K562 treated with DMSO at 1 percent for 48 hours (cell line): ENCODE measurements around the gene LZTR1. TPM values are rescaled to one million over a fixed set of nuclear protein-coding genes. Genes with fewer than 3 reads are reported as not detected.

ENCODE experiments used
- total RNA-seq: library from RNA; unstranded; fragments of 300-600 nt; gene quantifications from 2 replicates; pipeline ENCODE4 v1.2.3, GENCODE V29; 2022; ENCODE audit warnings: low replicate concordance; ENCODE audit errors: extremely low read depth

The LZTR1 gene
- total RNA-seq, result not detected in 2 replicates

GRCh38 chr22:20981787-20982562, at the start of gene LZTR1:
Gene LZTR1, plus strand, starts transcription at chr22:20982297. Its CDS starts 75 bp downstream, at chr22:20982372.

GRCh38 chr22:20966883-20967696, 15.0 kb upstream of the LZTR1 start, which contains the start of gene AIFM3:
Gene AIFM3, plus strand, starts transcription at chr22:20967255. Its CDS starts 690 bp downstream, at chr22:20967945.

GRCh38 chr22:21001601-21002325, 19.7 kb downstream of the LZTR1 start, which contains the start of gene THAP7:
Gene THAP7, minus strand, starts transcription at chr22:21002118. Its CDS starts 207 bp downstream, at chr22:21001911.

GRCh38 chr22:21014726-21015465, 32.8 kb downstream of the LZTR1 start, which contains the start of gene P2RX6:
Gene P2RX6, plus strand, starts transcription at chr22:21015165. Its CDS starts 10 bp downstream, at chr22:21015175.

GRCh38 chr22:21032037-21032867, 50.2 kb downstream of the LZTR1 start, which contains the start of gene SLC7A4:
Gene SLC7A4, minus strand, starts transcription at chr22:21032561. Its CDS starts 749 bp downstream, at chr22:21031812.

GRCh38 chr22:21045585-21046294, 63.6 kb downstream of the LZTR1 start, which contains the start of gene LRRC74B:
Gene LRRC74B, plus strand, starts transcription at chr22:21045946. Its CDS starts 41 bp downstream, at chr22:21045987.

Other genes starting within 250 kb of the LZTR1 start
- not detected in 2 replicates for gene SERPIND1, start 208.2 kb upstream of the LZTR1 start, total RNA-seq
- 418 TPM in 1 of 2 replicates, not detected in the other for gene PI4KA, start 123.5 kb upstream of the LZTR1 start, total RNA-seq
- not detected in 2 replicates for gene SNAP29, start 123.3 kb upstream of the LZTR1 start, total RNA-seq
- 88.5 and 326 TPM in 2 replicates for gene CRKL, start 64.9 kb upstream of the LZTR1 start, total RNA-seq
- not detected in 2 replicates for gene AIFM3, start 15.0 kb upstream of the LZTR1 start, total RNA-seq
- gene THAP7, start 19.8 kb downstream of the LZTR1 start, total RNA-seq, result 529 TPM in 1 of 2 replicates, not detected in the other
- gene P2RX6, start 32.9 kb downstream of the LZTR1 start, total RNA-seq, result not detected in 2 replicates
- not detected in 2 replicates for gene SLC7A4, start 50.3 kb downstream of the LZTR1 start, total RNA-seq
- not detected in 2 replicates for gene LRRC74B, start 63.6 kb downstream of the LZTR1 start, total RNA-seq